Common myeloid progenitor, CD34-positive (primary cell): ENCODE measurements around the gene TBC1D3B.
A peak's percentile ranks its signal among the peaks of the same experiment; 100 is the strongest.
"Not testable (repeated sequence)": the region's sequence is repeated elsewhere in the genome, so short reads cannot be mapped to it uniquely, and the experiment has no call there.

Experiments
- CTCF ChIA-PET: fragments of 350-600 bp; sonication (Branson Sonifier 250); formaldehyde crosslinking; loops from one replicate; lab custom pipeline; 2021; ENCODE audit warnings: antibody characterized with exemption; lab: Charles Lee
- POLR2A ChIA-PET: fragments of 350-600 bp; sonication (Branson Sonifier 250); formaldehyde crosslinking; loops from one replicate; lab custom pipeline; 2021; ENCODE audit warnings: antibody characterized with exemption; lab: Charles Lee
- DNase-seq, 3 donors: peaks; one replicate each; pipeline versions ENCODE4 v3.0.0 to v3.0.0-alpha.2; 2013
- H3K27ac ChIP-seq, 2 experiments: 1 replicate in 1 of 2; 2 replicates in 1 of 2; pipeline ENCODE4 v1.7.0; 2013; ENCODE audit warnings: inconsistent platforms in 2 of 2, low read length in 2 of 2, mild to moderate bottlenecking in 2 of 2, low read depth in 1 of 2, moderate library complexity in 1 of 2; ENCODE audit not compliant: severe bottlenecking in 2 of 2, insufficient read depth in 1 of 2, poor library complexity in 1 of 2
- H3K27me3 ChIP-seq, 5 experiments: replicated peaks in 2 of 5; 1 replicate in 3 of 5; 2 replicates in 2 of 5; pipeline versions ENCODE4 v1.6.1 to v1.7.0; 2013; ENCODE audit warnings: low read length in 4 of 5, mild to moderate bottlenecking in 2 of 5, moderate library complexity in 2 of 5, inconsistent platforms in 1 of 5; ENCODE audit not compliant: insufficient read depth in 5 of 5, control insufficient read depth in 4 of 5
- H3K36me3 ChIP-seq, 4 experiments: 1 replicate in 2 of 4; 2 replicates in 2 of 4; pipeline versions ENCODE4 v1.6.1 to v1.7.0; 2013; ENCODE audit warnings: low read length in 3 of 4, control low read depth in 1 of 4, mild to moderate bottlenecking in 1 of 4; ENCODE audit not compliant: control insufficient read depth in 4 of 4, insufficient read depth in 4 of 4
- H3K4me1 ChIP-seq, 4 experiments: 1 replicate in 3 of 4; 2 replicates in 1 of 4; pipeline versions ENCODE4 v1.6.1 to v1.7.1; 2013; ENCODE audit warnings: low read length in 3 of 4, mild to moderate bottlenecking in 3 of 4, control low read depth in 1 of 4, inconsistent platforms in 1 of 4, moderate library complexity in 1 of 4; ENCODE audit not compliant: control insufficient read depth in 4 of 4, insufficient read depth in 4 of 4; ENCODE audit errors: control extremely low read depth in 1 of 4
- H3K4me3 ChIP-seq, 7 experiments: 1 replicate in 4 of 7; 2 replicates in 3 of 7; pipeline versions ENCODE4 v1.5.1 to v1.7.0; 2013; ENCODE audit warnings: mild to moderate bottlenecking in 7 of 7, low read length in 6 of 7, moderate library complexity in 6 of 7, inconsistent platforms in 2 of 7, low read depth in 2 of 7, control low read depth in 1 of 7; ENCODE audit not compliant: insufficient read depth in 4 of 7, control insufficient read depth in 1 of 7; ENCODE audit errors: extremely low read depth in 1 of 7
- H3K9me3 ChIP-seq, 5 experiments: 1 replicate in 4 of 5; 2 replicates in 1 of 5; pipeline versions ENCODE4 v1.6.1 to v1.7.1; 2013; ENCODE audit warnings: low read length in 4 of 5, mild to moderate bottlenecking in 2 of 5, inconsistent platforms in 1 of 5, low read depth in 1 of 5, moderate library complexity in 1 of 5; ENCODE audit not compliant: control insufficient read depth in 4 of 5, insufficient read depth in 2 of 5; ENCODE audit errors: control extremely low read depth in 1 of 5
- WGBS: methylation state at CpG from one replicate; pipeline ENCODE4 v1.1.5; 2013; ENCODE audit not compliant: insufficient coverage; 5-methylcytosine and 5-hydroxymethylcytosine counted together

Gene TBC1D3B

DNA sequence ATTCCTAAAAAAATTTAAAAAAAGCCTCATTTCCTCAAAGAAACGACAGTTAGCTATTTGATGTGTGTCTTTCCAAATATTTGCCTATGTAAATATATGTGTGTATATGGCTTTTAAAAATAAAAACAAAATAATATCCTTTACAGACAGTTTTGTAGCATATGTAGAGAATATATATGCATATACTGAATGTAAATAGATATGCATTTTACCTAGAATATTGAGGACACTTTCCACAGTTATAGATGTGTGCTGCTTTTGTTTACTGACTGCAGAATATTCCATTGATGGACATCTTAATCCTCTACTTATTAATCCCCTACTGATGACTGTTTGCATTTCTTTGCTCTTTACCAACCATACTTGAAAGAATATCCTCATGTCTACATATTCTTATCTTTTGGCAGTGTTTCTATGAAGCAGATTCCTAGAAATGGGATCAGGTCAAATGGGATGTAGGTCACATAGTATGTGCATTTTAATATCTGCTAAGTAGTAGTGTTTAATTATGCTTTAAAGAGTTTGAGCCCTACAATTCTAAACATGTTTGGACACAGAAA lies 16.9 kb upstream of the TBC1D3B start:
- H3K4me3 ChIP-seq, result no peak overlapping the region
- no peaks in the 10 kb centered on the region for H3K36me3 ChIP-seq
- DNase-seq, result no peak
- no CpG with 5 or more reads among the region's 1 CpG for WGBS
- POLR2A ChIA-PET, result no interaction called here
- no peaks in the 10 kb centered on the region for H3K9me3 ChIP-seq
- no peaks in the 10 kb centered on the region for H3K27me3 ChIP-seq
- H3K4me1 ChIP-seq, result peaks cover 53 to 81% (median 75%) of the 10 kb centered on the region in 4 experiments
- CTCF ChIA-PET, result no interaction called here
- H3K27ac ChIP-seq, result no peak overlapping the region

GRCh38 chr17:36190549-36191330 lies 14.3 kb upstream of the TBC1D3B start:
- H3K4me3 ChIP-seq, H3K27ac ChIP-seq, CTCF ChIA-PET, H3K27me3 ChIP-seq, H3K36me3 ChIP-seq, H3K9me3 ChIP-seq, POLR2A ChIA-PET, DNase-seq: not testable (repeated sequence)
- H3K4me1 ChIP-seq, result peaks cover 59 to 80% (median 79%) of the 10 kb centered on the region in 4 experiments
- WGBS, result 84% methylated on average over 8 of the region's 9 CpGs

GRCh38 chr17:36189993-36190392 lies 13.6 kb upstream of the TBC1D3B start:
- DNase-seq, result peak in 1 of 3 donors; percentile 41
- H3K36me3 ChIP-seq, H3K27me3 ChIP-seq, H3K4me3 ChIP-seq, POLR2A ChIA-PET, H3K27ac ChIP-seq, CTCF ChIA-PET, H3K9me3 ChIP-seq: not testable (repeated sequence)
- 42% methylated on average over 4 of the region's 5 CpGs for WGBS
- H3K4me1 ChIP-seq, result peaks cover 65 to 77% (median 72%) of the 10 kb centered on the region in 4 experiments

DNA sequence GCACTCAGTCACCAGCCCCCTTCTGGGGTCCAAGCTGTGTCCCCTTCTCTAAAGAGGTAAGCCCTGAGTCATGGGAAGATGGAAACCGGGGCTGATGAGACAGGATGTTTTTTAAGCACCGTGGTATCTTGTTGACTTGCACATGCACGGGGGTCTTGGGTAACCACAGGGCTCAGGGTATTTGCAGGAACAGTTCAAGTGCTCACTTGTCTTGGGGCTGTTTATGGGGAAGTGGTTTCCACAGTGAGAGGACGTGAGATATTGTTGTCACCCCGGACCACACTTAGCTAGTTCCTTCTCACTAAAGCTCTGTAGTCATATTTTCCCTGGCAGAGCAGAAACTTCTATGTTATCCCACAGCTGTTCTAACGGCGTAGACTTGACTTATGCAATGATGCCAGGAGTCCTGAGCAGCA lies 12.5 kb upstream of the TBC1D3B start:
- 0% methylated on average over 4 of the region's 7 CpGs for WGBS

DNA sequence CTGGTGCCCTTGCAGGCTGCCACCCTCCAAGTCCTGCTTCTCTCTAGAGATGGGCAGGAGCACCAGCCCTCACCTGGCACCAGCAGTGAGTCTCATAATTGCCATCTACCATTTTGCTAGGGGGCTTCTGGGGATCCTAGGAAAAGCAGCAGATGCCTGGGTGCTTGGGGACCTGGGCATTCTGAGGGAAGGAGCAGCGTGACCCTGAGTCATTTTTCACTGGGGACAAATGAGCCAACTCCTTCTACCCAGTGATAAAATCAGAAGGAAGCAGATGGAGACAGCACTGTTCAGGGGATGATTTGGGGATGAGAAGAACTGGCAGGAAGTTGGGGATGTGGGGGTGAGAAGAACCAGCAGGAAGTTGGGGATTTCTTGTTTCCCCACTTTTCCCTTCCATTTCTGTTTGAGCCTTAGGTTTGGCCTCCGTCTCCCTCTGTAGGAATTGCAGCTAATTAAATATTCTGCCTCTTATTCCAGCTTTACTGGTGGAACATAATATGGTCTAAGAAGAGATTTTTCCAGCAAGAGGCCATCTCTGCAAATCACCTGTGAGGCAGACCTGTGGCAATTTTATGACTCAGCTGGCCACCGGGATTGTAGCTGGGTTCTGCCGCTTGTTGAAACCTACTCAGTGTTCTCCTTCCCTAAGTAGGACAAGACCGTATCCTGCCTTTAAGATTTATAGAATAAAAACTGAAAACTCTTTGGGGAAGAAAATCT lies 11.7 kb upstream of the TBC1D3B start:
- H3K9me3 ChIP-seq, POLR2A ChIA-PET, H3K27me3 ChIP-seq, CTCF ChIA-PET, H3K36me3 ChIP-seq: not testable (repeated sequence)
- Histone ChIP-seq H3K27ac (peak overlapping the region in 1 of 2 experiments; percentile 63), H3K4me1 (peaks cover 60 to 91% (median 71%) of the 10 kb centered on the region in 4 experiments), H3K4me3 (peak overlapping the region in 2 of 7 experiments; percentile 17 to 21)
- DNase-seq, result peak in 2 of 3 donors; percentile 66 to 80
- 55% methylated on average over 4 of the region's 5 CpGs for WGBS

More for the DNA sequence above, 12.5 kb upstream of the TBC1D3B start:
- Histone ChIP-seq H3K9me3 (no peaks in the 10 kb centered on the region), H3K4me1 (peaks cover 65 to 87% (median 70%) of the 10 kb centered on the region in 4 experiments), H3K27me3 (peaks cover 0 to under 1% (median 0%) of the 10 kb centered on the region in 5 experiments), H3K4me3 (peak overlapping the region in 2 of 7 experiments; percentile 17 to 21), H3K27ac (peak overlapping the region in 1 of 2 experiments; percentile 63), H3K36me3 (no peaks in the 10 kb centered on the region)
- DNase-seq, result peak; percentile 84 to 99 (median 96)
- POLR2A ChIA-PET, result interaction anchor here (0.6 kb wide), 1 partner anchor 22 kb away, joined by 3 read pairs; the partner anchor contains the start of gene CCL4L2
- CTCF ChIA-PET, result no interaction called here

DNA sequence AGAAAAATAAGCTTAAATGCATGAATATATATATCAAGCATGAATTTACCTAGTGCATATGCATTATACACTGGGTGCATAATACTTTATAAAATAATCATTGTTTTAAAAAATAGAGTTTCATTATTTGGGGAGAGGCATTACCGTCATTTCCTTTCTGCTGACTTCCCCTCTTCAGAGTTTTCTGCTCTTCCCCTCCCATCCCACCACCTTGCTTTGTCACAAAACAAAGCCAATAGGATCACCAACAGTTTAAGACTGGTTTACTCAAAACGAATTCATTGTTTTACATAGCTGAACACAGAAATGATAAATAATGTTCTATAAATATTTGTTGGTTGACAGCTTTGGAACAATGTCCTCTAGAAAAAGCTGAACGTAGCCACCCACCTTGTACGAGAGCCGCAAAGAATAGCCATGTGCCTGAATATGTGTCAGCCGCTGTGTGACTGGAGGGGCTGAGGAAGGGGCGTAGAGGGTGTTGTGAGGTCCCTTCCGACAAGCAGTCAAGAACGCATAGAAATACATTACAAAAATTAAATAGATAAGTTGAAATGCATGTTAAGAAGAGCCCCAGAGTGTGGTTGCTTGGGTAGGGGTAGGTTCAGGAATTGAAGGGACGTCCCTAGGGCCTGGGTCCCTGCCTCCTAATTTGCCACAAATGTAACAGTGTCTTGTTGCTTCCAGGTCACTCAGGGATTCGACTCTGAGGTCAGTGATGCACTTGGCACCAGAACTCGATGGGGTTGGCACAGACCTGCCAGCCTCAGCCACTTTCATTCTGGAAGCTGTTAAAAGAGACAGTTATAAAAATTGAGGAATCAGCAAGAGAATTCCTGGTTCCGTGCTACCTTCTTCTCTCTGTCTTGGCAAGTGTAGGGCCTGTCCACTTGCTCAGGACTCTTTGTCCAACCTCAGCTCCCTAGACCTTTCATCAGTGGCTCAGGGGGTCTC lies 10.7 kb upstream of the TBC1D3B start:
- CTCF ChIA-PET, result interaction anchor here (1.3 kb wide), 1 partner anchor 38 kb away, joined by 4 read pairs; no protein-coding TSS in a partner anchor
- H3K4me1 ChIP-seq, result peaks cover 50 to 91% (median 67%) of the 10 kb centered on the region in 4 experiments
- DNase-seq, result peak in 2 of 3 donors; percentile 46 to 60

More for the DNA sequence above, 10.7 kb upstream of the TBC1D3B start:
- H3K4me3 ChIP-seq, result peak overlapping the region in 1 of 7 experiments; percentile 21
- H3K27me3 ChIP-seq, result peaks cover 0 to 18% (median 0%) of the 10 kb centered on the region in 5 experiments
- WGBS, result 97% methylated on average over 7 of the region's 13 CpGs
- peak overlapping the region in 1 of 2 experiments; percentile 23 for H3K27ac ChIP-seq
- H3K9me3 ChIP-seq, H3K36me3 ChIP-seq: not testable (repeated sequence)
- POLR2A ChIA-PET, result interaction anchor here (0.7 kb wide), 1 partner anchor 77 kb away, joined by 3 read pairs; no protein-coding TSS in a partner anchor
